ENCODE data around the gene SCLT1. TPM values are rescaled to one million over a fixed set of nuclear protein-coding genes. Genes with fewer than 3 reads are reported as not detected.

Gene SCLT1
- total and polyA plus RNA-seq, 2 donors: 16.9 to 45.2 TPM

DNA sequence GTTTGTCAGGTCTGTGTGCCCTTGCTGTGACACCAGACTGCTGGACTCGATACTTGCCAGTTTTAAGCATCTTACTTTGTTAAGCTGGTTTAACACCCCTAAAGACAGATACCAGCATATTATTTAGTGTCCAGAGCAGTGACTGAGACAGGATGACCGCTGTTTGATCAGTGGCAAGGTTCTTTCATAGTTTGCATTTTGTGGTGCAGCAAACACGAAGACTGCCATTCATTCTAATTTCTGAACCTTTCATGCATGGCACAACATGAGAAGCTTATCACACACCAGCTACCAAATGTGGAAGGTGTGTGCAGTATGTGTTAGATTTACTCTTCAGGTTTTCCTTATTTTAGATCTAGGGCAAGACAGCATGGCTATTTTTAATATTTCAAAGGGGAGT is 255.7 kb downstream of the SCLT1 start:
- Histone ChIP-seq H3K4me1 (ENCODE audit: control insufficient read depth in 2 of 2, insufficient read depth in 2 of 2, low read length in 2 of 2) (peaks cover 0 to 5% of the 10 kb centered on the region in 2 donors), H3K27me3 (ENCODE audit: control insufficient read depth in 2 of 2, insufficient read depth in 1 of 2, low read length in 1 of 2) (no peaks in the 10 kb centered on the region), H3K36me3 (ENCODE audit: control insufficient read depth in 2 of 2, insufficient read depth in 2 of 2, low read length in 1 of 2) (peaks cover 25 to 55% of the 10 kb centered on the region in 2 donors), H3K27ac (ENCODE audit: low read depth in 1 of 2, low read length in 1 of 2) (no peak overlapping the region), H3K9me3 (ENCODE audit: control insufficient read depth in 2 of 2, insufficient read depth in 1 of 2, low read length in 1 of 2) (no peaks in the 10 kb centered on the region), H3K4me3 (ENCODE audit: low read length in 2 of 2) (no peak overlapping the region)
- no peak for DNase-seq (ENCODE audit: low read depth in 6 of 9, low spot score in 9 of 9)
- WGBS: 95% methylated on average over 3 of the region's 3 CpGs

- H3K36me3 ChIP-seq (ENCODE audit: control insufficient read depth in 2 of 2, insufficient read depth in 2 of 2, low read length in 1 of 2): peaks cover 28 to 55% of the 10 kb centered on the region in 2 donors
- DNase-seq (ENCODE audit: low read depth in 6 of 9, low spot score in 9 of 9): no peak
- over 99% methylated on average over 2 of the region's 2 CpGs for WGBS
- H3K4me1 ChIP-seq (ENCODE audit: control insufficient read depth in 2 of 2, insufficient read depth in 2 of 2, low read length in 2 of 2): peaks cover 0 to 5% of the 10 kb centered on the region in 2 donors
- H3K27ac ChIP-seq (ENCODE audit: low read depth in 1 of 2, low read length in 1 of 2): no peak overlapping the region
- H3K9me3 ChIP-seq (ENCODE audit: control insufficient read depth in 2 of 2, insufficient read depth in 1 of 2, low read length in 1 of 2): no peaks in the 10 kb centered on the region
- no peak overlapping the region for H3K4me3 ChIP-seq (ENCODE audit: low read length in 2 of 2)
- H3K27me3 ChIP-seq (ENCODE audit: control insufficient read depth in 2 of 2, insufficient read depth in 1 of 2, low read length in 1 of 2): no peaks in the 10 kb centered on the region
These were observed 256.1 kb downstream of the SCLT1 start for GRCh38 chr4:128837198-128837597.

DNA sequence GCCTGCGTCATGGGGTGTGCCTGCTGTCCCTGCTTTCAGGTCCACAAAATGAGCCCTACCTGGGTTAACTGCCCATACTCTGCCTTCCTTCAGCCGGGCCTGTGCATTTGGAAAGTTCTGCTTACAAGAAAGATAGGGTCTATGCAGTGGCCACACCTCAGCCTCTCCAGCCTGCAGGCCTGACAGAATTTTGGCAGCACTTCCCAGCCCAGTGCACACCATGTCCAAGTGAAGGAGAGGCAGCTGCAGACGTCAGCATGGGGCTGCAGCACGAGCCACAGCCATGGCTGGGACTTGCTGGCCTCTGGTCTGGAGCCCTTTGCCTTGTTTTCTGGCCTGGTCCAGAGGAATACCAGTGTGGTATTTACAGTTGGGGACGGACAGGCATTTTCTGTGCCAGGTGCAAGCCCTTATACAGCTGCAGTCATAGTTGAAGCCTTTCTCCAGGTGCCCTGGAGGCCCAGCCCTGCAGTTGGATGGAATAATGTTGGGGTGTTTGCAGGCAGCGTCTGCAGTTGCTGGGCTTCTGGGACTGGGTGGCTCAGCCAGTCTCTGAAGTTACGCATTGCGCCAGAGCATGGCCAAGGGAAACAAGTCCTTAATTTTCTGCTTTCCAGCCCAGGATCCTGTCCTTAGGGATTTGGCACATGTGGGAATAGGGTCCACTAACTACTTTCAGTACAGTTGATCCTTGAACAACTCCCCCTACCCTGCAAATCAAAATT is 257.7 kb downstream of the SCLT1 start:
- H3K36me3 ChIP-seq (ENCODE audit: control insufficient read depth in 2 of 2, insufficient read depth in 2 of 2, low read length in 1 of 2): peaks cover 32 to 51% of the 10 kb centered on the region in 2 donors
- no peak overlapping the region for H3K4me3 ChIP-seq (ENCODE audit: low read length in 2 of 2)
- DNase-seq (ENCODE audit: low read depth in 6 of 9, low spot score in 9 of 9): no peak
- H3K4me1 ChIP-seq (ENCODE audit: control insufficient read depth in 2 of 2, insufficient read depth in 2 of 2, low read length in 2 of 2): peaks cover 4 to 7% of the 10 kb centered on the region in 2 donors
- H3K9me3 ChIP-seq (ENCODE audit: control insufficient read depth in 2 of 2, insufficient read depth in 1 of 2, low read length in 1 of 2): no peaks in the 10 kb centered on the region
- H3K27ac ChIP-seq (ENCODE audit: low read depth in 1 of 2, low read length in 1 of 2): no peak overlapping the region
- 88% methylated on average over 8 of the region's 8 CpGs for WGBS
- H3K27me3 ChIP-seq (ENCODE audit: control insufficient read depth in 2 of 2, insufficient read depth in 1 of 2, low read length in 1 of 2): no peaks in the 10 kb centered on the region

Other genes with a start within 250 kb of the SCLT1 start
- gene C4orf33, start 2.6 kb upstream of the SCLT1 start, total RNA-seq: 10.3 TPM
- gene C4orf33, start 2.6 kb upstream of the SCLT1 start, polyA plus RNA-seq: 14.9 TPM